Activated T-helper 1 cell treated with anti-CD3 and anti-CD28 coated beads, Interleukin-2, amount 50 U/mL, for 16 hours (primary cell): ENCODE measurements around the gene MARCHF9.

ENCODE experiments used
- DNase-seq, 2 donors: peaks; one replicate each; pipeline ENCODE4 v3.0.0-alpha.2; 2020; ENCODE audit warnings: low read depth in 1 of 2, low spot score in 1 of 2

The MARCHF9 gene

DNA sequence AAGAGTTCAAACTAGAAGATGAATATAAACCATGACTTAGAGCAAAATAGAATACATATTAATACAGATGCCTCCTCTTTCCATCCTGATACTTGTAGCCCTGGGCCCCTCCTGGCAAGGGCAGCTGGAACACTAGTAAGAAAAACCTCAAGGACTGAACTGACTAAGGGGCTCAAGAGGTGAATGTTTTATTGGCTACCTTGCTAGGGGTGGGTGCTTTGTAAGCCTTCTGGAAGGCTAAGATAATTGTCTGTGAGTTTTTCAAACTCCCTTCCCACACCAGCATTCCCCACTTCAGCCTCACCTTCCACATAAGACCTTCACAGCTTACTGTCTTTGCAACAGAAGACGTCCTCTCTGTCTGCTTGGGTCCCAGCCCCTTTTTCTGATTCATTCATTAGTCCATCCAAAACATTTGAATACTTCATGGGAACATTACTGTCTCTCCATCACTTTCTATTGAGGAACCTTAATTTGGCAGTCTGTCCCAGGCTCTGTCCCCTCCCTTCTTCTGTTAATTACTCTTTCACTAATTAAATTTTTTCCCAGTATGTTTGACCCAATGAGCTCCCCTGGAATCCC is 1.1 kb upstream of the MARCHF9 start:
- DNase-seq, result no peak

DNA sequence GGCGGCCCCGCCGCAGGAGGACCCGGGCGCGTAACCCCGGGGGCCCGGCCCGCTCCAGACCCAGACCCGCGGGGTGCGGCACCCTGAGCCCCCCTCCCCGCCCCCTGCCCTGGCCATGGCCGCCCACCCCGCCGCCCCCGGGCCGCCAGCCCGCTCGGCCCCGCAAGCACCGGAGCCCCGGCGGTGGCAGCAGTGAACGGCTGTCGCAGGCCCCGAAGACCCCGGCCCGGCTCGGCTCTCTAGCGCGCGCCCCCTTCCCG is 221 bp downstream of the MARCHF9 start:
- DNase-seq, result no peak

DNA sequence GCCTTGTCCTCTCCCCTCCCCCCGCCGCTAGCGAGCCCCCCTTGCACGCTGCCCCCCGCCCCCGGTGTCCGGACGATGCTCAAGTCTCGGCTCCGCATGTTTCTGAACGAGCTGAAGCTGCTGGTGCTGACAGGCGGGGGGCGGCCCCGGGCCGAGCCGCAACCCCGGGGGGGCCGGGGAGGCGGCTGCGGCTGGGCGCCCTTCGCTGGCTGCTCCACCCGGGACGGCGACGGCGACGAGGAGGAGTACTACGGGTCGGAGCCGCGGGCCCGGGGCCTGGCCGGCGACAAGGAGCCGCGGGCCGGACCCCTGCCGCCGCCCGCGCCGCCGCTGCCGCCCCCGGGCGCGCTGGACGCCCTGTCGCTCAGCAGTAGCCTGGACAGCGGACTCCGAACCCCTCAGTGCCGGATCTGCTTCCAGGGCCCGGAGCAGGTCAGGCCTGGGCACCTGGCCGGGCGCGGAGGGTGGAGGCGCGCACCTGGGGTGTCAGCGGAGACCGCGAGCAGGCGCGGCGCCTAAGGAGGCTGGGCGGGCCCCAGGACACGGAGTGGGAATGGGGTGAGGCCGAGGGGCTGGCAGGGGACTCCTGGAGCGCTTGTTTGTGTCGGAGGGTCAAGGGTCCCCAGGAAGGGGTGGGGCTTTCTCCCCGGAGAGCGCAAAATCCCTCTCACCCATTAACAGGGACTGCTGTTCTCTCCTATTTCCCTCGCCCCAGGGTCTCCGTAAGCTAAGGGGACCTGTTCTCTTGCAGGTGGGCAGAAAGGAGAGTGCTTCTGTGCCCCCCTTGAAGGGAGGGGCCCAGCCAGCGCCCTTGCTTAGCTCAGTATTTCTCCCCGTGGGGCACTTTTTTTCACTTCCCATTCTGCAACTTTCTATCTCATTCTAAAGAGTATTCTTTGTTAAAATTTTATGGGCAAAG is 810 bp downstream of the MARCHF9 start:
- no peak for DNase-seq

DNA sequence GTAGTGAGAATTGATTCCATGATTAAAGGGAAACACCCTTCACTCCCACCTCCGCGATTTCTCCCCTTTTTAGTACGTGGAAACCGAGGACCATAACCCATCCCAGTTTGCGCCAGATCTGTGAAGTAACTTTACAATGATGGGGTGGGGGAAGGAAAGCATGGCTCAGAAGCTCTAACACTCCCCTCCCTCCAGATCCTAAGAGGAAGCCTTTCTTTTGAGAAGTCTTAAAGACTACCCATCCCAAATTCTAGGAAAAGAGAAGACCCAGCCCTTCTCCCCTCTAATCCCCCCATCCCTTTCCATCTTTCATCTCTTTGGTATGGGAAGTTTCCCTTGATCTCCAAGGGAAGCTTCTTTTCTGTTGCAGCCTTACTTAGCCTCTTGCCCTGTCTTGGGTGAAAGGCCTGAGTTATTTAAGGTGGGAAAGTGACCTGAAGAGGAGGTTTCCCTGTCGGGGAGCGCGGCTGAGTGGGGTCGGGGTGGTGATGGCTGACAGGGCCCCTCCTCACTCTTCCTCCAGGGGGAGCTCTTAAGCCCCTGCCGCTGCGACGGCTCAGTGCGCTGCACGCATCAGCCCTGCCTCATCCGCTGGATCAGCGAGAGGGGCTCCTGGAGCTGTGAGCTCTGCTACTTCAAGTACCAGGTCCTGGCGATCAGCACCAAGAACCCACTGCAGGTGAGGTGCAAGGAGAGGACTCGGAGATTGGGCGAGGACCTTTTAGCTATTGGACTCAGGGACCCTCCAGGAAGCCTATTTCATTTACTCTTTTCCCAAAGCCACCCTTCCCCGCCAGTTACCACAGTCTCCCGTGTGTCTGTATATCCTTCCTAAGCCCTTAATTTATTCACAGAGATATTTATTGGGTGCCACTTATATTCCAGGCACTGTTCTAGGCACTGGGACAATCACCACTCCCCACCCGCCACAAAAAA is 1.8 kb downstream of the MARCHF9 start:
- DNase-seq, result peak; percentile 49 to 59

DNA sequence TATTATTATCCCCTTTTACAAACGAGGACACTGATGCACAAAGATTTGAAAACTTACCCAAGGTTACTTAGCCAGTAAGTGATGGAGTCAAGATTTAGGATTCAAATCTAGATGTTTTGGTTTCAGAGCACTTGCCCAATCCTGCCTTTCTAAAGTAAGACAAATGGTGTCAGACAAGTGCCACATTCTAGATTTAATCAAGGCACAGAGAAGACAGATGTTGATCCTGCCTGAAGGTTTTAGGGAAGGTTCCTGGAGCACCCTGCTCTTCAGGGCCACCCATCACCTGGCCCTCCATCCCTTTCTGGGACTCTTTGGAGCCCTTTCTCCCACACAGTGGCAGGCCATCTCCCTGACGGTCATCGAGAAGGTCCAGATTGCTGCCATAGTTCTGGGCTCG is 2.9 kb downstream of the MARCHF9 start:
- DNase-seq, result no peak

DNA sequence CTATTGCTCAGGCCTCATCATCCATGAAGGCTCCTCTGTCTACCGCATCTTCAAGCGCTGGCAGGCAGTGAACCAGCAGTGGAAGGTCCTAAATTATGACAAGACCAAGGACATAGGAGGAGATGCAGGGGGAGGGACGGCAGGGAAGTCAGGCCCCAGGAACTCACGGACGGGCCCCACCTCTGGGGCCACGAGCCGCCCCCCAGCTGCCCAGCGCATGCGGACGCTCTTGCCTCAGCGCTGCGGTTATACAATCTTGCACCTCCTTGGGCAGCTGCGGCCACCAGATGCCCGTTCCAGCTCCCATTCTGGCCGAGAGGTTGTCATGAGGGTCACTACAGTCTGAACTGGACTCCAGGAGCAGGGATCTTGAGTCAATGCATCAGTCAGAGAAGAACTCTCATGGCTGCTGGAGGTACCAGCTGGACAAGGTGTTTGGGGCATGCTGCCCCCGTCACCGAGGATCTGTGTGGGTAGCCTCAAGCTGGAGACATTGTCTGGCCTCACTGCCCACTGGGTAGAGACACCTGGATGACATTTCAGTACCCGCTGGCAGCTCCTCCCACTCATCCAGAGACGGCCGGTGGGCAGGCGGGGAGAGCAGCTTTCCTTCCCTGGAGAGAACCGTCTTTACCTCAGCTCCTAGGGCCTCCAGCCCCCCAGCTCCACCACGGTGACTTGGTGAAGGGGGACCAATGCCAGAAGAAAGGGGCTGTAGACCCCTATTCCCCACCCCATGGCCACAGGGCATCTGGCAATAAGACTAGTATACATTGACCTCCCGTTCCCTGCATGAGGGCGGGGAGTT is 3.9 kb downstream of the MARCHF9 start:
- DNase-seq, result no peak

DNA sequence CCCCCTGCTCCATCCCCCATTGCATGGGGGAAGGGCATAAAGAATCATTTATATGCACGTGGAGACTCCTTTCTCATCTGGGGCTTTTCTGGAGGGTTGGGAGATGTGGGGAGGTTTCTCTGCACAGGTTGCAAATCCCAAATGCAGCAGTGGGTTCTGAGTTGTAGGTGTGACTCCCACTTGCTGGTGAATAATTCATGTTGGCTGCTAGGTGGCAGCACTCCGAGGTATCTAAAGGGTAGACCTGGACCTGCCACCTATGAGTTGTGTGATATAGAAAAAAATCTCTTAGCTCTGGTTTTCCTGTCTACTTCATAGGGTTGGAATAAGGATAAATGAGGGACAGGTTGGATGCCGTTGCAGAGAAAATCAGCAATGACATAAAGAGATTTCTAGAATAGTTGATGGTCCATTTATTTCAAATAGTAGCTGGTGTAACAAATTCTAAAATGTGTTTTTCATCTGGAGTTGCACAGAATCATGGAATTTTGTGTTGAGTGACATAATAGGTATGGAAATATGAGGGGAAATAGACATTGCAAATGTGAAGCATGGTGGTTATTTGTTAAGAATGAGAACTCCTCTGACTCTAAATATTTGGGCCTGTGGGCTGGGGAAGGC is 4.6 kb downstream of the MARCHF9 start:
- no peak for DNase-seq

DNA sequence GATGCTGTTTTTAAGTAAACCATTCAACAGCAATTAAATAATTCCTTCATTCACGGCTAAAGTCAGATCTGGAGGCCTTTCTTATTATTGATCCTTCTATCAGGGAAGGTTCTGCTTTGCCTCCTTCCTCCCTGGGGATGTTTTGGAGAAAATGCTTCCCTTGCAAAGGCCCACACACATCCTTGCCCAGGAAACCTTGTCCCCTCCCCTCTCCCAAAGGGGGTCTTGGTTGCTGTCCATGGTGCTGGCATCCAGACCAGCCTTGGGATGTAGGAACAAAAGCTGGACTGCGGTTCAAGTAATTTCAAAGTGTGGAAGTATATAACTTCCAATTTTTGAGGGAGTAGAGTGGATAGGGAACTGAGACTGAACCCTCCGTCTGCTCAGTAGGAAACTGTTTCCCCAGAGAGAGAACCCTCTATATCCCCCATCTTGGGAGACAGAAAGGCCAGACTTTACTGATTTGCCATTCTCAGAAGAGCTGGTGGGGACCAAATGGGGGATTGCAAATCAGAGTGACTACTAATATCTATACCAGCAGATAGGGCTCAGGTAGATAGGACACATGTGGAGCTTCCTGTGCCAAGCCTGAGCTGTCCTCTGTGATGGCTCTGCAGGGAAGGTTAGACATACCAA is 5.6 kb downstream of the MARCHF9 start:
- no peak for DNase-seq

DNA sequence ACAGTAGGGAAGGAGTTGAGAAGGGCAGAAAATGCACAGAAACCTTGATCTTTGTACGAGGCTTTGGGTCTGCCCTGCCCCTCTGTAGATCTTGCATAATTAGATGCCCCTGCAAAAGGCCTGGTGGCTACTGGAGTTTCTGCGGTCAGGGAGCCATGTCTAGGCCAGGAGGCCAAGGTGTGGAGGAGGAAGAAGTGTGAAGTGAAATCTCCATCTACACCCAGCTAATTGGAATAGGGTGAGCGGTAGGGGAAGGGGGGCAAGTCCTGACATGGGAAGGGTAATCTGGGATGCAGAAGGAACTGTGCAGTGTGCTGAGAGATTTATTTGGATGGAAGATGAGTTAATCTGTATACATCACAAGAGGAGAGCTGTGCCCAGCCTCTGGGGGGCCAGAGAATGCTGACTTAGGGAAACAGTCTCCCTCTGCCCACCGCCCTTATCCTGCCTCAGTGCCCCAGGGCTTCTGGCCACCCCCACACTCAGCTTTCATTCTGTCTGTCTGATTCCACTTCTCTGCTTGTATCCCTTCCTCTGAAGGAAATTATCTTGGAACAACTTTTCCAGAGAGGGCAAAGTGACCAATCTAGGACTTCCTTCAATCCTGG is 6.6 kb downstream of the MARCHF9 start:
- DNase-seq, result no peak

DNA sequence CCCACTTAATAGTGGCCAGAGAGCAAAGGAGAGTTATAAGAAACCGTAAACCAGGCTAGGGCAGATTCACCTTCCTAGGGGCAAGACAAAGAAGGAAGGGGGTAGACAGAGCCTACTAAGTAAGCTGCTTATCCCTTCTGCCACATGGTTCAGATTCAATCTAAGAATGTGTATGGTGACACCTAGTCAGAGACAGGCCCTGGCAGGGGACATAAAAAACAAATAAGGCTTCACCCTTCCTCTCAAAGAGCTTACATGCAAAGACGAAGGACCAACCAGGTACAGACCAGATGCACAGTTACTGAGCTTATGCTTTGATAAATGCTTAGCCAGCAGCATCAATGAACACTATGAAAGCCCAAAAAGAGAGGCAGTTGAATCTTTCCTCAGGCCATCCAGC is 7.6 kb downstream of the MARCHF9 start:
- no peak for DNase-seq

DNA sequence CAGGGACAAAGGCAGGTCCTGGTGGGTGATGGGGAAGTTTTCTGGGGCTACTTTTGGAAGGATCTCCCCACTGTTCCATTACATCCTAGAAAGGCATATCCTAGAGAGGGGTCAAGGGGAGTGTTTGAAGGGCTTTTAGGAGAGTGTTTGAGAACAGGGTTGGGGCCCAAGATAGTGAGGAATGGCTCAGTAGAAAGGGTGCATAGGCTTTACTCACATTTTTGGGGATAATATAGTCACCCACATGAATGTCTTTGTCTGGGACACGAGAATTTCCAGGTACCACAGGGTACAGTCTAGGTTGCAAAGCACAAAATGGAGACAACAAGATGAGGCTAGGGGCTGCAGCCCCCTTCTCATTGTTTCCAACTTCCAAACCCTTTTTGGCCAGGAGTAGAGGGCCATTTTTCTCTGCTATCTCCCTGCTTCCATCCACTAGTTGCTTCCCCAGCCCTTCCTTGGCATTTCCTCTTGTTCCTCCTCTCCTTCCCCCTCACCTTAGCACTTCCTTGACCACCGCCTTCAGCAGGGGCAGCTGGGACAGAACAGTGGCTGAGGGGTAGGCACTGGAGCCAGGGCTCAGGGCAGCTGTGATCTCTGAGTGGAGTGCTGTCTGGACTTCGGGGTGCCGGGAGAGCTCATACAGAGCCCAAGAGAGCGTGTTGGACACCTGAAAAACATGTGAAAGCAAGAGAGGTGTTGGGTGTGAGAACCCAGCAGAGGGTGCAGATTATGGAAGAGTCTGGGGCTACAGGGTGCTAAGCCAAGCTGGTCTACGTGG is 9.2 kb downstream of the MARCHF9 start:
- DNase-seq, result no peak

DNA sequence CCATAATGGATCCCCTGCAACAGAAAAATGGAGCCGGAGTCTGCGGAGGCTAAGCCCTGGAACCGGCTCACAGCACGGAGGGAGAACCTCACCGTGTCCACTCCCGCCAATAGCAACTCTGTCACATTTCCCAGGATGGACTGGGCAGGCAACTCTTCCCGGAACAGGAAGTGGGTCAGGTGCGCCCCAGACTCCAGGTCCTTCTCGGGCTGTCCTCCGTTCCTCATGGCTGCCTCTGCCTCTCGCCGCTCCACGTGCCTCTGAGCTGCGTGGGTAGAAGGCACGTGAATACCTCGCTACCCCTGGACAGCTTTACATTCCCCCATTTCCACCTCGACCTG is 9.7 kb downstream of the MARCHF9 start:
- no peak for DNase-seq

DNA sequence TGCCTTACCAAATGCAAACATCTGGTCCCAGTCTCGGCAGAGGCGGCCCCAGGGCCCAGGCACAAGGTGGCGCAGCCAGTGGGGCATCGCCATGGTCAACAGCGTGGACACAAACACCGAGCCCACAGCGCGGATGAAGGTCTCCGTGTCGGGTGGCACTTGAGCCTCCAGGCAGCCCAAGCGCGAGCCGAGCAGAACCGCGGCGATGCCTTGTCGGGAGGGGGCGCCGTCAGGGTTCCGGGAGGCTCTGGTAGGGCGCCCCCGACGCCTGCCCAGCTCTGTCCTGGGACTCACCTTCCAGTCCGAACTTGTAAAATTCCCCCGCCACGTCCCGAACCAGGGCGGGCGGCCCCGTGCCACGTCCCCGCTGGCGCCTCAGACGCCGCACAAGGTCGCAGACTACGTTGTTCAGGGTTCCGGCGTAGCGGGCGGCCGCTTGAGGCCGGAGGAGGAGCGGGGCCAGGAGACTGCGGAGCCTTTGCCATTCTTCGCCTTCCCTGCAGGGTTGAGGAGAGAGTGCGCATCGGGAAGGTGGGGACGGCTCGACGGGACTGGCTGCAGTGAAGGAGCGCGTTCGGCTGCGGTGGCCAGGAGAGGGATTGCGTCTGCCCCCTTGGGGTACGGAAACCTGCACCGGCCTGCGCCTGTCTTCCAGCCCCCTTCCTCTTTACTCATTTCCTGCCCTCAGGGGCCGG is 10.2 kb downstream of the MARCHF9 start:
- DNase-seq, result peak in 1 of 2 donors; percentile 35

DNA sequence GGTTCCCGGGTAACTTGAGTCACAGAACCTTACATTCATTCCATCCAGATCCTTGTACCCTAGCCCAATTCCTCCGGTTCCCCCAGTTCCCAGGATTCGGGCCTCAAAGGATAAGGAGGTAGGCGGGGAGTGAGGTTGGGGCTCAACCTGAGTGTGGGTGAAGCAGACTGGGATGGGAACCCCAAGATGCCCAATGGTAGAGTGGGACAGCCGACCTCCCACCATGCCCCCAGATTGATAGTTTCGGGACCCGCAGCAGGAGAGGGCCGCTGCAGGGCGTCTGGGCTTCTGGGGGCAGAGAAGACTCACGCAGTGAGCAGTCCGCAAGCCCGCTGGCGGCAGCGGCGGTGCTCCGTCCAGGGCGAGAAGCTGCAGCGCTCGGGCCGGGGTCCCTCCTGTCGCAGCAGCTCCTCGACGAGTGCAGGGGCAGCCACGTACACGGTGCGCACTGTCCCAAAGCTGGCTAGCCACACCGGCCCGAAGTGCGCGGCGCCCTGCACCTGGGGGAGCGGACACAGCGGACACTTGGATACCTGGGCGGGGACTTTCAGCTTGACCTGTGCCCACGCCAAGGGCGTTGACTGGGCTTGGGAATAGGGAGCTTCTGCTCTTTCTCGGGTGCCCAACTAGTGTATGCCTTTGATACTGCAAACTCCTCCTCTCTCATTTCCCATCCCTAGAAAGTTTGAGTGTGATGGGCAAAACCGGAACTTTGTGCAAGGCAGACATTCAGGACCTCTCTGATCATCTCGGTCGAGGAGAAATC is 11.0 kb downstream of the MARCHF9 start:
- DNase-seq, result no peak

DNA sequence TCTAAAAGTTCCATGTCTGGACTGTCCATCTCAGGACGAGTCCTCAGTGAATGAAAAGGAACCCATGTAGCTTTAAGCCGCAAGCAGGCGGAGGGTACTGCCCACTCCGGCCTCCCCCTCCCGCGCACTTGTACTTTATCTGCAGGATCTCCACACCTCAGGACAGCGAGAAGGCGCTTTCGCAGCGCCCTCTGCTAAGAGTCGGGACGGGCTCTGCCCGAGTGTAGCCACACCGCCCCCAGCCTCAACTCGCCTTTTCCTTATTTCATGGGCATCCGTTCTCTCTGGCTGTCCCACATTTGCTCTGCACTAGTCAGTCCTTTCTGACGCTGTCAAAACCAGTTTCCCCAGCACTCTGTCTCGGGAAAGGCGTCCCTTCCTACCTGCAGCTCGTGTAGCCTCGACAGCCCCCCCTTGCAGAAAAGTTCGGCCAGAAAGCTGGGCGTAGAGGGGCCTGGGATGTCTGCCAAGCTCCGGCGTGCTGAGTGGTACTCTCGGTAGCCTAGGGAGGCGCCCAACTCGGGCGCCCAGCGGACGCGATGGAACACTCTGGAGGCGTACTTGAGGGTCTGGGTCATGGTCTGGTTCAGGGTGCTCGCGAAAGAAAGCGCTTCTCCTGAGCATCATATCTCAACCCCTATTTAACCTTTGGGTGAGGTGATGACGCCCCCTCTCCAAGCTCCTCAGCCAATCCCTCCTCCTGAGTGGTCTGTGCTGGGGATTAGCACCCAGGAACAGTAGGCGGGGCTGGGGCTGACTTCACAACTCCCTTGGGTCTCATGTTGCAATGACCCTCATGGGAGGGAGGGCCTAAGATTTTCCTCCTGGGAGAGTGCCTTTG is 11.8 kb downstream of the MARCHF9 start, which contains the start of gene CYP27B1:
Gene CYP27B1, minus strand, starts transcription at position 615 of the 841 bp plus-strand sequence. Its CDS starts 37 bp downstream, at position 578.
- no peak for DNase-seq

DNA sequence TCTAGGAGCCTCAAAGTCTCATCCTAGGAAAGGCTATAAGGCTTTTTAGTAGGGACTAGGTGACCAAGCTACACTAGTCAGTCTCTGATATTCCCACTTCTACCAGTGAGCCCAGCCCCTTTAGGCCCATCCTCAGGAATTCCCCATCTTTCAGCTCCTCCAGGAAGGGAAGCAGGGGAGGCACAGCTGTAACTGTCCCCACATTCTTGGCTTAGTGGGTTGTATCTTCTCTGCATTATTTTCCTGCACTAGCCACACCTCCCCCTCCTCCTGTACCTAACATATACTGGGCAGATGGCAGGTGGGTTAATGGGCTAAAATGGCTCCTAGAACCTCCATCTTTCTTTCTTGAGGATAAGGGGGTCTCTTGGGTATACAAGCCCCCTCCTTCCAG is 12.4 kb downstream of the MARCHF9 start:
- DNase-seq, result no peak

DNA sequence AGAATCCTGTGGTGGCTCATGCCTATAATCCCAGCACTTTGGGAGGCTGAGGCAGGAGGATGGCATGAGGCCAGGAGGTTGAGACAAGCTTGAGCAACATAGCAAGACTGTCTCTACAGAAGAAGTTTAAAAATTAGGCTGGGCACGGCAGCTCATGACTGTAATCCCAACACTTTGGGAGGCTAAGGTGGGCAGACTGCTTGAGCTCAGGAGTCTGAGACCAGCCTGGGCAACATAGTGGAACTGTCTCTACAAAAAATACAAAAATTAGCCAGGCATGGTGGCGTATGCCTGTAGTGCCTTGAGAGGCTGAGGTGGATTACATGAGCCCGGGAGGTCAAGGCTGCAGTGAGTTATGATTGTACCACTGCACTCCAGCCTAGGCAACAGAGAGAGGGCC is 13.0 kb downstream of the MARCHF9 start:
- DNase-seq, result no peak
